Thyroid gland (tissue), 4 donors: Measurements from ENCODE around the gene MEST. TPM values are rescaled to one million over a fixed set of nuclear protein-coding genes. Genes with fewer than 3 reads are reported as not detected.
"Not testable (repeated sequence)": the region's sequence is repeated elsewhere in the genome, so short reads cannot be mapped to it uniquely, and the experiment has no call there.

ENCODE experiments used
- DNase-seq, 2 donors: peaks; one replicate each; pipeline ENCODE4 v3.0.0-alpha.2; 2019
- H3K27ac ChIP-seq, 3 donors: fragments of 200-600 bp; sonication (generic); 1 replicate in 2 of 3; 2 replicates in 1 of 3; pipeline ENCODE4 v1.5.1; 2016 to 2019; ENCODE audit warnings: mild to moderate bottlenecking in 1 of 3, moderate library complexity in 1 of 3
- H3K27me3 ChIP-seq: fragments of 200-600 bp; sonication (generic); one replicate; pipeline ENCODE4 v1.5.1; 2019
- H3K36me3 ChIP-seq, 2 donors: fragments of 200-600 bp; sonication (generic); one replicate each; pipeline ENCODE4 v1.5.1; 2016 to 2019
- H3K4me1 ChIP-seq, 2 donors: fragments of 200-600 bp; sonication (generic); one replicate each; pipeline ENCODE4 v1.5.1; 2017 to 2019
- H3K4me3 ChIP-seq, 3 donors: fragments of 200-600 bp; sonication (generic); replicated peaks in 1 of 3; 1 replicate in 2 of 3; 2 replicates in 1 of 3; pipeline ENCODE4 v1.5.1; 2016; ENCODE audit warnings: mild to moderate bottlenecking in 1 of 3
- H3K9me3 ChIP-seq: fragments of 200-600 bp; sonication (generic); one replicate; pipeline ENCODE4 v1.5.1; 2017
- CTCF ChIP-seq, 6 experiments: fragments of 200-600 bp in 3 of 6; fragments of 450-650 bp in 3 of 6; sonication (generic) in 3 of 6; IDR thresholded peaks; one replicate each; pipeline ENCODE4 v1.5.1; 2016 to 2019; ENCODE audit warnings: antibody characterized with exemption in 6 of 6, mild to moderate bottlenecking in 2 of 6, inconsistent platforms in 1 of 6, moderate library complexity in 1 of 6
- POLR2A ChIP-seq, 2 donors: fragments of 450-650 bp; IDR thresholded peaks; one replicate each; pipeline ENCODE4 v1.6.1; 2017; ENCODE audit warnings: antibody characterized with exemption in 2 of 2, mild to moderate bottlenecking in 2 of 2, moderate library complexity in 1 of 2
- WGBS, 2 donors: methylation state at CpG; one replicate each; pipeline ENCODE4 v1.1.5; 2017; 5-methylcytosine and 5-hydroxymethylcytosine counted together
- intact Hi-C: fragments of 100-400 bp; cut with DNase I; formaldehyde crosslinking; loops from one replicate; pipeline ENCODE4 v1.15.1; 2023
- total RNA-seq, 4 donors: library from RNA; depleted of rRNA; stranded (reverse); fragments of >200 nt; gene quantifications; one replicate each; pipeline ENCODE4 v1.2.3, GENCODE V29; 2016

The MEST gene
- total RNA-seq, 4 donors from 2014 or later, result 20.7 to 29.8 (median 25.5) TPM

GRCh38 chr7:130521258-130521951 is 29.5 kb downstream of the MEST start:
- Histone ChIP-seq H3K27me3 (no peaks in the 10 kb centered on the region), H3K27ac (no peak overlapping the region), H3K4me1 (no peaks in the 10 kb centered on the region), H3K36me3 (no peaks in the 10 kb centered on the region), H3K4me3 (no peak overlapping the region), H3K9me3 (no peaks in the 10 kb centered on the region)
- 92 to 95% methylated on average over 4 of the region's 4 CpGs for WGBS, 2 donors
- intact Hi-C loops, result no loop called here
- no peak for DNase-seq
- TF ChIP-seq CTCF (IDR thresholded peaks at IDR 0.05) (no peak), POLR2A (IDR thresholded peaks at IDR 0.05) (no peak)

GRCh38 chr7:130523519-130524125 is 31.7 kb downstream of the MEST start:
- H3K4me1 ChIP-seq, H3K27ac ChIP-seq, DNase-seq, H3K27me3 ChIP-seq, H3K4me3 ChIP-seq, H3K36me3 ChIP-seq, intact Hi-C loops, H3K9me3 ChIP-seq: not testable (repeated sequence)
- WGBS, 2 donors, result 92 to 96% methylated on average over 17 of the region's 17 CpGs

GRCh38 chr7:130524628-130525027 is 32.7 kb downstream of the MEST start:
- WGBS, 2 donors, result 92 to 94% methylated on average over 5 of the region's 5 CpGs
- H3K27me3 ChIP-seq, result no peaks in the 10 kb centered on the region
- no peaks in the 10 kb centered on the region for H3K9me3 ChIP-seq
- H3K4me3 ChIP-seq, result no peak overlapping the region
- no peaks in the 10 kb centered on the region for H3K4me1 ChIP-seq
- intact Hi-C loops, result no loop called here
- no peak for DNase-seq
- no peak overlapping the region for H3K27ac ChIP-seq
- TF ChIP-seq POLR2A (IDR thresholded peaks at IDR 0.05), result no peak
- no peak for TF ChIP-seq CTCF (IDR thresholded peaks at IDR 0.05)
- no peaks in the 10 kb centered on the region for H3K36me3 ChIP-seq

- DNase-seq, H3K27me3 ChIP-seq, H3K4me3 ChIP-seq, intact Hi-C loops, H3K27ac ChIP-seq, H3K36me3 ChIP-seq, H3K4me1 ChIP-seq, H3K9me3 ChIP-seq: not testable (repeated sequence)
- WGBS, 2 donors, result 81 to 88% methylated on average over 17 of the region's 17 CpGs
Measured at GRCh38 chr7:130527752-130528355, 36.0 kb downstream of the MEST start.

- no peak overlapping the region for H3K4me3 ChIP-seq
- no peaks in the 10 kb centered on the region for H3K4me1 ChIP-seq
- no peak overlapping the region for H3K27ac ChIP-seq
- intact Hi-C loops, result no loop called here
- 94 to 96% methylated on average over 2 of the region's 2 CpGs for WGBS, 2 donors
- H3K27me3 ChIP-seq, result no peaks in the 10 kb centered on the region
- no peak for DNase-seq
- TF ChIP-seq POLR2A (IDR thresholded peaks at IDR 0.05) (no peak), CTCF (IDR thresholded peaks at IDR 0.05) (no peak)
- H3K36me3 ChIP-seq, result no peaks in the 10 kb centered on the region
- no peaks in the 10 kb centered on the region for H3K9me3 ChIP-seq
Measured at GRCh38 chr7:130529417-130529816, 37.5 kb downstream of the MEST start.

GRCh38 chr7:130537894-130538293 is 46.0 kb downstream of the MEST start:
- H3K27ac ChIP-seq, H3K4me3 ChIP-seq, H3K4me1 ChIP-seq, intact Hi-C loops, DNase-seq, H3K27me3 ChIP-seq, H3K36me3 ChIP-seq, H3K9me3 ChIP-seq: not testable (repeated sequence)
- 89 to 90% methylated on average over 6 of the region's 6 CpGs for WGBS, 2 donors

- H3K4me1 ChIP-seq, DNase-seq, H3K27me3 ChIP-seq, H3K9me3 ChIP-seq, H3K36me3 ChIP-seq, H3K27ac ChIP-seq, intact Hi-C loops, H3K4me3 ChIP-seq: not testable (repeated sequence)
- 91 to 93% methylated on average over 7 of the region's 7 CpGs for WGBS, 2 donors
Measured at GRCh38 chr7:130541287-130541686, 49.4 kb downstream of the MEST start.

- intact Hi-C loops, H3K27me3 ChIP-seq, H3K9me3 ChIP-seq, H3K27ac ChIP-seq, H3K4me3 ChIP-seq, H3K36me3 ChIP-seq, DNase-seq, H3K4me1 ChIP-seq: not testable (repeated sequence)
- 83 to 85% methylated on average over 4 of the region's 4 CpGs for WGBS, 2 donors
Measured at GRCh38 chr7:130542297-130542696, 50.4 kb downstream of the MEST start.
